Keratinocyte (primary cell): ENCODE results near the gene ZNF438. TPM values are rescaled to one million over a fixed set of nuclear protein-coding genes. Genes with fewer than 3 reads are reported as not detected.

Experiments used
- DNase-seq: peaks from one replicate; pipeline ENCODE4 v3.0.0-alpha.2; 2011; ENCODE audit warnings: low read depth, missing footprints, low spot score
- FAIRE-seq: peaks from 2 replicates; lab custom pipeline; 2011; peaks lifted over from hg19 to GRCh38; lab: Jason Lieb, UNC
- H2AFZ ChIP-seq: 2 replicates; pipeline ENCODE4 v1.6.0; 2012; ENCODE audit warnings: low read length, control low read depth, inconsistent platforms; ENCODE audit not compliant: control insufficient read depth
- H3K27ac ChIP-seq: 2 replicates; pipeline ENCODE4 v1.5.1; 2011; ENCODE audit warnings: low read length; ENCODE audit not compliant: control insufficient read depth, insufficient read depth
- H3K27me3 ChIP-seq: 3 replicates; pipeline ENCODE4 v1.6.0; 2011; ENCODE audit warnings: low read length; ENCODE audit not compliant: control insufficient read depth, insufficient read depth; ENCODE audit errors: extremely low read depth
- H3K36me3 ChIP-seq, 2 experiments: 2 replicates in 1 of 2; 3 replicates in 1 of 2; pipeline ENCODE4 v1.5.1; 2011; ENCODE audit warnings: low read length in 2 of 2, mild to moderate bottlenecking in 1 of 2; ENCODE audit not compliant: control insufficient read depth in 2 of 2, insufficient read depth in 2 of 2; ENCODE audit errors: extremely low read depth in 1 of 2
- H3K4me1 ChIP-seq: 3 replicates; pipeline ENCODE4 v1.5.1; 2011; ENCODE audit warnings: low read length; ENCODE audit not compliant: control insufficient read depth, insufficient read depth; ENCODE audit errors: extremely low read depth
- H3K4me2 ChIP-seq: 3 replicates; pipeline ENCODE4 v1.6.0; 2011; ENCODE audit warnings: low read depth, low read length; ENCODE audit not compliant: control insufficient read depth, insufficient read depth; ENCODE audit errors: extremely low read depth
- H3K4me3 ChIP-seq, 3 experiments: fragments of 200-600 bp in 1 of 3; sonication (generic) in 1 of 3; 2 replicates in 2 of 3; 3 replicates in 1 of 3; pipeline ENCODE4 v1.5.1; 2011 to 2016; ENCODE audit warnings: low read length in 3 of 3, mild to moderate bottlenecking in 3 of 3, control low read depth in 2 of 3, inconsistent platforms in 1 of 3, low read depth in 1 of 3, mixed read lengths in 1 of 3, mixed run types in 1 of 3, moderate library complexity in 1 of 3; ENCODE audit not compliant: control insufficient read depth in 2 of 3, insufficient read depth in 2 of 3; ENCODE audit errors: extremely low read depth in 1 of 3
- H3K79me2 ChIP-seq: 2 replicates; pipeline ENCODE4 v1.6.0; 2012; ENCODE audit warnings: low read length; ENCODE audit not compliant: control insufficient read depth, insufficient read depth
- H3K9ac ChIP-seq: 3 replicates; pipeline ENCODE4 v1.6.0; 2011; ENCODE audit warnings: low read length; ENCODE audit not compliant: control insufficient read depth, insufficient read depth; ENCODE audit errors: extremely low read depth
- H3K9me1 ChIP-seq: 3 replicates; pipeline ENCODE4 v1.6.0; 2011; ENCODE audit warnings: low read length; ENCODE audit not compliant: control insufficient read depth, insufficient read depth; ENCODE audit errors: extremely low read depth
- H3K9me3 ChIP-seq: 2 replicates; pipeline ENCODE4 v1.5.1; 2012; ENCODE audit warnings: low read depth, low read length; ENCODE audit not compliant: control insufficient read depth
- H4K20me1 ChIP-seq: 3 replicates; pipeline ENCODE4 v1.6.0; 2011; ENCODE audit warnings: low read length; ENCODE audit not compliant: control insufficient read depth, insufficient read depth; ENCODE audit errors: extremely low read depth
- EZH2 ChIP-seq: IDR thresholded peaks from one replicate; pipeline ENCODE4 v1.6.1; 2012; ENCODE audit warnings: inconsistent platforms, mild to moderate bottlenecking, low read length, moderate library complexity
- dilution Hi-C: fragments of 300-500 bp; cut with MboI; formaldehyde crosslinking; loops from one replicate; pipeline ENCODE4 v1.7.0; 2020; ENCODE audit warnings: low sequenced_read_pairs; ENCODE audit not compliant: extremely low pct_ligation_motif_present
- polyA plus RNA-seq, 5 experiments: library from polyadenylated mRNA; depleted of rRNA in 3 of 5; stranded (reverse) in 3 of 5; stranded (forward) in 1 of 5; unstranded in 1 of 5; fragments of >200 nt; gene quantifications; 1 replicate in 1 of 5; 2 replicates in 3 of 5; 3 replicates in 1 of 5; pipeline versions ENCODE4 v1.2.1 to v1.2.3, GENCODE V29; 2011 to 2012; ENCODE audit warnings: missing spikeins in 2 of 5, low read depth in 1 of 5, low replicate concordance in 1 of 5
- TF ChIP-seq, protein P1 (sequence below), 3 experiments: IDR thresholded peaks in 1 of 3; conservative IDR thresholded peaks in 1 of 3; optimal IDR thresholded peaks in 1 of 3; 2 replicates in 2 of 3; 3 replicates in 1 of 3; pipeline versions ENCODE3 to v1.5.1; 2011; ENCODE audit warnings: low read length in 3 of 3, mild to moderate bottlenecking in 3 of 3, moderate library complexity in 2 of 3, control low read depth in 1 of 3, inconsistent platforms in 1 of 3; ENCODE audit not compliant: insufficient read depth in 2 of 3; ENCODE audit errors: extremely low read depth in 1 of 3

ZNF438 gene
- polyA plus RNA-seq, 1 donor (not counting 4 experiments of a cell fraction or from before 2014, with no cell fraction given): 2.8 TPM

DNA sequence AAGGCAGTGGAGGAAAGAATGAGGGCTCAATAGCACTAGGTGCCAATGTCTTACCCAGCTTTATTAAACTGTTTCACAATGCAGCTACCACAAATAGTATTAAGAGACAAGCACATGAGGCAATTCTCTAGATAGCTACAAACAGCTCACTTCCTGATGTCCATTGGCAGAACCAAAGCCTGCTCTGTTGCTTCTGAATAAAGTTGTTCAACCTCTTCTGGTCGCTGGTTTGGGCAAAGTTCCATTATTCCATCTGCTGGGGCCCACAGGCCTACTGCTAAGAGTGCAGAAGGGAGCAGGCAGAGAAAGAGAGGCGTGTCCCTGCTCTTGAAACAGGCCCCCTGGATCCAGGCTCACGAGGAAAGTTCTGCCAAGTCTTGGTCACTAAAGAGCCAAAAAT, 173.9 kb downstream of the ZNF438 start:
- dilution Hi-C loops: no loop called here
- no peaks in the 10 kb centered on the region for H3K36me3 ChIP-seq
- no peaks in the 10 kb centered on the region for H3K27me3 ChIP-seq
- no peaks in the 10 kb centered on the region for H3K79me2 ChIP-seq
- no peak for FAIRE-seq
- no peaks in the 10 kb centered on the region for H3K9me1 ChIP-seq
- no peaks in the 10 kb centered on the region for H3K4me1 ChIP-seq
- H3K9me3 ChIP-seq: no peaks in the 10 kb centered on the region
- H3K4me3 ChIP-seq: no peak overlapping the region
- no peak overlapping the region for H3K27ac ChIP-seq
- H3K4me2 ChIP-seq: no peak overlapping the region
- H4K20me1 ChIP-seq: no peaks in the 10 kb centered on the region
- no peak overlapping the region for H2AFZ ChIP-seq
- no peak overlapping the region for H3K9ac ChIP-seq
- TF ChIP-seq, protein P1, sequence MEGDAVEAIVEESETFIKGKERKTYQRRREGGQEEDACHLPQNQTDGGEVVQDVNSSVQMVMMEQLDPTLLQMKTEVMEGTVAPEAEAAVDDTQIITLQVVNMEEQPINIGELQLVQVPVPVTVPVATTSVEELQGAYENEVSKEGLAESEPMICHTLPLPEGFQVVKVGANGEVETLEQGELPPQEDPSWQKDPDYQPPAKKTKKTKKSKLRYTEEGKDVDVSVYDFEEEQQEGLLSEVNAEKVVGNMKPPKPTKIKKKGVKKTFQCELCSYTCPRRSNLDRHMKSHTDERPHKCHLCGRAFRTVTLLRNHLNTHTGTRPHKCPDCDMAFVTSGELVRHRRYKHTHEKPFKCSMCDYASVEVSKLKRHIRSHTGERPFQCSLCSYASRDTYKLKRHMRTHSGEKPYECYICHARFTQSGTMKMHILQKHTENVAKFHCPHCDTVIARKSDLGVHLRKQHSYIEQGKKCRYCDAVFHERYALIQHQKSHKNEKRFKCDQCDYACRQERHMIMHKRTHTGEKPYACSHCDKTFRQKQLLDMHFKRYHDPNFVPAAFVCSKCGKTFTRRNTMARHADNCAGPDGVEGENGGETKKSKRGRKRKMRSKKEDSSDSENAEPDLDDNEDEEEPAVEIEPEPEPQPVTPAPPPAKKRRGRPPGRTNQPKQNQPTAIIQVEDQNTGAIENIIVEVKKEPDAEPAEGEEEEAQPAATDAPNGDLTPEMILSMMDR (optimal IDR thresholded peaks at IDR 0.05 in 1 of 3, IDR thresholded peaks at IDR 0.05 in 1 of 3, conservative IDR thresholded peaks at IDR 0.05 in 1 of 3; ENCODE audit: extremely low read depth in 1 of 3, insufficient read depth in 2 of 3, low read length in 3 of 3): no peak
- TF ChIP-seq EZH2: no peak
- no peak for DNase-seq

DNA sequence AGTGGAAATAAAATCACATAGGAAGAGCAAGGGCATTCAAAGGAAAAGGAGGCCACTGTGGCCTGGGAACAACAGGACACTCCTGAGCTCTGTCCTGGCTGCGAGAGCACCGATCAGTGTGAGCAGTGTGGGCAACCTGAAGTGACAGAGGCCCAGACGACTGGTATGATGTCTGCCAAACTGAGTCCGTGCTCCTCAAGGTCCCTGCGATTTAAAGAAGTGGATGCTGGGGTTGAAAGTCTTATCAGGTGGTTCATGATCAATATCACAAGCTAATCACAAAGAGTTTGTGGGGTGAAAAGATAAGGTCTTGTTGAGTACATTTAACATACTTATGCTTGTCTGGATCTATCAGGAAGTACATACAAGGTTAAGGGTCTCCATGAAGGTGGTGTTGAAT, 176.5 kb downstream of the ZNF438 start:
- no peaks in the 10 kb centered on the region for H3K36me3 ChIP-seq
- no peaks in the 10 kb centered on the region for H3K4me1 ChIP-seq
- no peak for TF ChIP-seq EZH2
- TF ChIP-seq, protein P1 (optimal IDR thresholded peaks at IDR 0.05 in 1 of 3, IDR thresholded peaks at IDR 0.05 in 1 of 3, conservative IDR thresholded peaks at IDR 0.05 in 1 of 3; ENCODE audit: extremely low read depth in 1 of 3, insufficient read depth in 2 of 3, low read length in 3 of 3): no peak
- H3K9me3 ChIP-seq: no peaks in the 10 kb centered on the region
- H3K27ac ChIP-seq: no peak overlapping the region
- H4K20me1 ChIP-seq: no peaks in the 10 kb centered on the region
- H3K4me2 ChIP-seq: no peak overlapping the region
- dilution Hi-C loops: no loop called here
- H2AFZ ChIP-seq: no peak overlapping the region
- no peak overlapping the region for H3K9ac ChIP-seq
- H3K27me3 ChIP-seq: no peaks in the 10 kb centered on the region
- FAIRE-seq (no peak), DNase-seq (no peak)
- H3K9me1 ChIP-seq: no peaks in the 10 kb centered on the region
- H3K4me3 ChIP-seq: no peak overlapping the region
- H3K79me2 ChIP-seq: no peaks in the 10 kb centered on the region
